ENCODE data around the gene HACL1. TPM values are rescaled to one million over a fixed set of nuclear protein-coding genes. Genes with fewer than 3 reads are reported as not detected.

HACL1 gene
- total RNA-seq, 1 experiment from 2014 or later = 18.6 TPM

DNA sequence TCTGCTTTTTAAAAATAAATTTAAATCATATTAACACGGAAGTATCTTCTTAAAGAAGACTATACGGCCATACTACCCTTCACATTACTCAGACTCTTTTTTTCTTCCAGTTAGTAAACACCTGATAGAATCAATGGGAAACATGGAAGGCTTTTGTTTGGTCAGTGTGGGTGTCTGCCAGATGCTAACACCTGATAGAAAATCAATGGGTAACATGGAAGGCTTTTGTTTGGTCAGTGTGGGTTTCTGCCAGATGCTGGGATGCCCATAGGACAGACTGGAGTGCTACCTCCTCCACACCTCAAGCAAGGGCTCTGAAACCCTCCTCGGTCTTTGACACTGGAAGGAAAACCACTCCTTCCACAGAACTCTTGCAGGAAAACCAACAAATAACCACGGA is 29.2 kb downstream of the HACL1 start:
- no peak for DNase-seq (ENCODE audit: low spot score)
- CTCF ChIA-PET = no interaction called here
- peaks cover 11% of the 10 kb centered on the region for H3K36me3 ChIP-seq (ENCODE audit: insufficient read depth, low read length, poor library complexity, severe bottlenecking)
- intact Hi-C loops (cut with micrococcal nuclease; ENCODE audit: unreplicated experiment) = no loop called here
- H3K4me1 ChIP-seq (ENCODE audit: insufficient read depth, low read length, poor library complexity, severe bottlenecking) = no peaks in the 10 kb centered on the region
- no peak overlapping the region for H3K4me3 ChIP-seq (ENCODE audit: low read depth, low read length, poor library complexity, severe bottlenecking)
- POLR2A ChIA-PET (ENCODE audit: low non-redundant PET) = no interaction called here
- no TSS peak for BruUV-seq (replicated peaks)
- TF ChIP-seq CTCF (conservative IDR thresholded peaks at IDR 0.05; ENCODE audit: low read depth, low read length) = no peak
- no peak for TF ChIP-seq EZH2 (IDR thresholded peaks at IDR 0.05; ENCODE audit: borderline replicate concordance, low read depth, low read length, poor library complexity, severe bottlenecking)
- H3K9me3 ChIP-seq (ENCODE audit: low read depth, low read length, poor library complexity, severe bottlenecking) = no peaks in the 10 kb centered on the region
- H3K27me3 ChIP-seq (replicated peaks; ENCODE audit: insufficient read depth, low read depth, low read length, poor library complexity) = no peaks in the 10 kb centered on the region
- no peak overlapping the region for H3K27ac ChIP-seq (ENCODE audit: low read depth, low read length, poor library complexity, severe bottlenecking)

DNA sequence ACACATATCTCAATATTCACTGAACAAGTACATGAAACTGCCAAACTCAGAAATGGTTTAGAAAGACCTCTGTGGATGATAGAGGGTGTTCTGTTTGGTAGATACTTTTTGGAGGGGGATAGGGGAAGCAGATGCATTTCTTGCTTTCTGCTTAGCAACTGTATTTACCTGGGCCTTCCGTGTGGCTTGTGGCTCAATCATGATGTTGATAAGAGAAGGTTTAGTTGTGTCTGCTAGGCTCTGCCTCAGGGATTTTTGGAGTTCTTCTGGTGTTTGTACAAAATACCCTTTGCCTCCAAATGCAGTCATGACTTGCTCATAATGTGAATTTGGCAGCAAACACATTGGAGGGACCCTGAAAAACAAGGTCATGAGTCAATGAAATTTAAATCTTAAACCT is 38.2 kb downstream of the HACL1 start:
- no peak for DNase-seq (ENCODE audit: low spot score)
- Histone ChIP-seq H3K36me3 (ENCODE audit: insufficient read depth, low read length, poor library complexity, severe bottlenecking) (peaks cover 18% of the 10 kb centered on the region), H3K27ac (ENCODE audit: low read depth, low read length, poor library complexity, severe bottlenecking) (no peak overlapping the region), H3K4me1 (ENCODE audit: insufficient read depth, low read length, poor library complexity, severe bottlenecking) (no peaks in the 10 kb centered on the region), H3K4me3 (ENCODE audit: low read depth, low read length, poor library complexity, severe bottlenecking) (no peak overlapping the region), H3K9me3 (ENCODE audit: low read depth, low read length, poor library complexity, severe bottlenecking) (no peaks in the 10 kb centered on the region), H3K27me3 (replicated peaks; ENCODE audit: insufficient read depth, low read depth, low read length, poor library complexity) (no peaks in the 10 kb centered on the region)
- intact Hi-C loops (cut with micrococcal nuclease; ENCODE audit: unreplicated experiment) = no loop called here
- CTCF ChIA-PET = no interaction called here
- TF ChIP-seq EZH2 (IDR thresholded peaks at IDR 0.05; ENCODE audit: borderline replicate concordance, low read depth, low read length, poor library complexity, severe bottlenecking) = no peak
- no peak for TF ChIP-seq CTCF (conservative IDR thresholded peaks at IDR 0.05; ENCODE audit: low read depth, low read length)
- POLR2A ChIA-PET (ENCODE audit: low non-redundant PET) = no interaction called here
- BruUV-seq (replicated peaks) = no TSS peak

DNA sequence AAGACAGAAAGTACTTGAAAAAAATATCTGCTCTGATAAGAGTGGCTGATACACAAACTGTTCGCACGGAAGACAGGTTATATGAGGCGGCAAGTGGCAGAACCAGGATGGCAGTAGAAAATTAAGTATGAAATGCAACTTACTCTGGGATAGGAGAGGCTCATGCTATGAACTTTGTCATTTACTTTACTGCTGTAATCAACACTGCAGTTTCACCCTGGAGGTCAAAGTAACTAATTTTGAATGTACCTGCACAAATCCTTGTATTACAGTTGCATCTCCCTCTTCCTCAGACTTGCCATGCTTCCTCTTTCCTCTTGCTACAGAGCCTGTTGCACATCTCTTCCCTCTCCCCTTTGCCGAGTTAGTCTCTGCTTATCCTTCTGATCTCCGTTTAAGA is 38.8 kb downstream of the HACL1 start:
- BruUV-seq (replicated peaks) = no TSS peak
- CTCF ChIA-PET = no interaction called here

More for the DNA sequence above, 38.8 kb downstream of the HACL1 start:
- POLR2A ChIA-PET (ENCODE audit: low non-redundant PET) = no interaction called here
- H3K27me3 ChIP-seq (replicated peaks; ENCODE audit: insufficient read depth, low read depth, low read length, poor library complexity) = no peaks in the 10 kb centered on the region
- TF ChIP-seq EZH2 (IDR thresholded peaks at IDR 0.05; ENCODE audit: borderline replicate concordance, low read depth, low read length, poor library complexity, severe bottlenecking) (no peak), CTCF (conservative IDR thresholded peaks at IDR 0.05; ENCODE audit: low read depth, low read length) (no peak)
- H3K27ac ChIP-seq (ENCODE audit: low read depth, low read length, poor library complexity, severe bottlenecking) = no peak overlapping the region
- H3K4me1 ChIP-seq (ENCODE audit: insufficient read depth, low read length, poor library complexity, severe bottlenecking) = no peaks in the 10 kb centered on the region
- intact Hi-C loops (cut with micrococcal nuclease; ENCODE audit: unreplicated experiment) = no loop called here
- no peak overlapping the region for H3K4me3 ChIP-seq (ENCODE audit: low read depth, low read length, poor library complexity, severe bottlenecking)
- no peaks in the 10 kb centered on the region for H3K9me3 ChIP-seq (ENCODE audit: low read depth, low read length, poor library complexity, severe bottlenecking)
- peaks cover 12% of the 10 kb centered on the region for H3K36me3 ChIP-seq (ENCODE audit: insufficient read depth, low read length, poor library complexity, severe bottlenecking)
- DNase-seq (ENCODE audit: low spot score) = no peak
